ENCODE results near the gene SLC6A19.

SLC6A19 gene

DNA sequence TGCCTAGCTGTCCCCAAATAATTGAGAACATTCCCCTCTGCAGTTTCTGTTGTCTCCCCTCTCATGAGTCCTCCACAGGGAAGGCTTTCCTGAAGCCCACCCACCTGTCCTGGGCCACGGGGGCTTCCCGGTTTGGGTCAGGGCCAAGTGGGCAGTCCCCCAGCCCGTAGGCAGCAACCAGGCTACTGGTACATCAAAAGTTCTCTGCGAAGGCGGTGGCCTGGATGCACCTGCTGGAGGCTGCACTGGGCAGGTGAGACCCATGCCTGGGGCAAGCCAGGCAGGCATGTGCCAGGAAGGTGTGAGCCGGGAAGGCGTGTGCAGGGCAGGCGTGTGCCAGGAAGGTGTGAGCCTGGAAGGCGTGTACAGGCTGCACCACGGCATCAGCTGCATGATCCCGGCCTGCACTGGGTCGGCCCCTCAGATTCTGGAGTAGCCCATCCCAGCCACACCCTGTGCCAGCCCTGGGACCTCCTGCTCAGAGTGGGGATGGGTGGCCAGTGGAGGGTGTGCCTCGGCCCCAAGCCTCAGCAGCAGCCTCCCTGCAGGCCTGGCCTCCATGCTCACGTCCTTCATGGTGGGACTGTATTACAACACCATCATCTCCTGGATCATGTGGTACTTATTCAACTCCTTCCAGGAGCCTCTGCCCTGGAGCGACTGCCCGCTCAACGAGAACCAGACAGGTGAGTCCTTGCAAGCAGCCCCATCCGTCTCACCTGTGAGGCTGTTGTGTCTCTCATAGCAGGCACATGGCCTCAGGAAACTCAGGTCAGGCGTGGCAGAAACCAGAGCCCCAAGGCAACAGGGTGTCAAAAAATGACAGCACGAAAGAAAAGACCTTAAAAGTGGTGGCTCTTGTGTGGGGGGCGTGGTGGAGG lies 8.7 kb downstream of the SLC6A19 start:
- DNase-seq (ENCODE audit: low read depth): no peak

DNA sequence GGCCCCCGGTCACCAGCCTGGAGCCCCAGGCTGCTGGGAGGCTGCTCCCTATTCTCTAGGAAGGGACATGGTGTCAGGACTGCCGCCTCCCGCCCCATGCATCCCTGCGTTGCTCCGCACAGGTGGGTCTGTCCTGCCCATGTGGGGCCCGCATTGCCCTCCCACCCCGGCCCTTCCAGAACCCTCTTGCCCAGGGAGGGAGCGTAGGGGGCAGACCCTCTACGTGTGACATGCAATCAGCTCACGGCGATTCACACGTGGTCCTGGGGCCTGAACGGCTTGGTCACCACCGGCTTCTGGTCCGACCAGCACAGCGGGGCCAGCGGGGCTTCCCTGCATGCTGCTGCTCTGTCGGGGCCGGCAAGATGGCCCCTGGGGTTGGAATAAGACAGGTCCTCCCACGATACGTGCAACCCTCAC lies 9.4 kb downstream of the SLC6A19 start:
- DNase-seq (ENCODE audit: low read depth): no peak

DNA sequence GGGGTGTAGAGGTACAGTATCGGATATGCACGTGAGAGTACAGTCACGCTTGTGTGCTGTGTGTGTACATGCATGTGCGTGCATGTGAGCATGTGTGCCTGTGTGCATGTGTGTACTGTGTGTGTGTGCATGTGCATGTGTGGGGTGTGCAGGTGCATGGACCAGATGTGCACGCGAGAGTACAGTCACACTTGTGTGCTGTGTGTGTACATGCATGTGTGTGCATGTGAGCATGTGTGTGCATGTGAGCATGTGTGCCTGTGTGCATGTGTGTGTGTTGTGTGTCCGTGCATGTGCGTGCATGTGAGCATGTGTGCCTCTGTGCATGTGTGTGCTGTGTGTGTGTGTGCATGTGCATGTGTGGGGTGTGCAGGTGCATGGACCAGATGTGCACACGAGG lies 10.3 kb downstream of the SLC6A19 start:
- no peak for DNase-seq (ENCODE audit: low read depth)

DNA sequence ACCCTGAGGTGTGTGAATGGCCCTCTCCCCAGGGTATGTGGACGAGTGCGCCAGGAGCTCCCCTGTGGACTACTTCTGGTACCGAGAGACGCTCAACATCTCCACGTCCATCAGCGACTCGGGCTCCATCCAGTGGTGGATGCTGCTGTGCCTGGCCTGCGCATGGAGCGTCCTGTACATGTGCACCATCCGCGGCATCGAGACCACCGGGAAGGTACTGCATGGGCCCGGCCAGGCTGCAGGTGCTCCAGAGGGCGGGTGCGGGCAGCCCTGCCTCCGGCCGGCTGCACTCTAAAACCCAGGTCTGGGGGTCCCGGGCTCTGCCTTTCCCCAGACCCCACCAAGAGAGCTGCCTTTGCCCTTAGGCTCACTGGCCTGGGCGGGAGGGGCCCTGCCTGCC lies 10.9 kb downstream of the SLC6A19 start:
- DNase-seq (ENCODE audit: low read depth): no peak

DNA sequence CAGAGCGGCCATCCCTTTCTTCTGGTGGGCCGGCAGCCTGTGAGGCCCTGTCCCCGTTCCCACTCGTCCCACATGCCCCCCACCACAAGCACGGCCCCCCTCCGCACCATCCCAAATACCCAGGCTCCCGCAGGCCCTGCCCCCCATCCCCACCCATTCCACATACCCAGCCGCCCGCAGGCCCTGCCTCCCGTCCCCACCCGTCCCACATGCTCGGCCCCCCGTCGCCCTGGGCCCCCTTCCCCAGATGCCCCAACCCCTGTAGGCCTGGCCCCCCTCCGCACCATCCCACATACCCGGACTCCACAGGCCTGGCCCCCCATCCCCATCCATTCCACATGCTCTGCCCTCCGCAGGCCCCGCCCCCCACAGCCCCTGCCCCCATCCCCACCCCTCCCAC lies 11.5 kb downstream of the SLC6A19 start:
- no peak for DNase-seq (ENCODE audit: low read depth)

DNA sequence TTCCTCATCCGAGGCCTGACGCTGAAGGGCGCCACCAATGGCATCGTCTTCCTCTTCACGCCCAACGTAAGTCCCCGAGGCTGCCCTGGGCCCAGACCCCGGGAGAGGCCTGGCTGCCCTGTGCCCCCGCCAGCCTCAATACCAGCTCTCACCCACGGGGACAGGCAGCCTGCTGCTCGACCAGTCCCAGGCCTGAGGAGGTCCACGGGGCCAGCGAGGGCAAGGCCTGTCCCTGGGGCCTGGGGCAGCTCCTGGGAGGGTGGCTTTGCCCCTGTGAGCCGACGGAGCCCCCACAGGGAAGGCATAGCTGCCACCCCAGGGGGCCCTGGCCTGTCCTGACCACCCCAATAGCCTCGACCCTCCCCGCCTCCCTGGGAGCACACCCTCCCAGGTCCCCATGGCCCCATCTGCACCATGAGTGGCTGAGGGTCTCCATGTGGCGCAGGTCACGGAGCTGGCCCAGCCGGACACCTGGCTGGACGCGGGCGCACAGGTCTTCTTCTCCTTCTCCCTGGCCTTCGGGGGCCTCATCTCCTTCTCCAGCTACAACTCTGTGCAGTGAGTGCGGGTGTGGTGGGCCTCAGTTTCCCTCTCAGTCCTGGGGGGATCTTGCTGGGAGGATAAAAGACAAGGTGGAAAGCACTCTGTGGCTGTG lies 12.2 kb downstream of the SLC6A19 start:
- DNase-seq (ENCODE audit: low read depth): no peak

DNA sequence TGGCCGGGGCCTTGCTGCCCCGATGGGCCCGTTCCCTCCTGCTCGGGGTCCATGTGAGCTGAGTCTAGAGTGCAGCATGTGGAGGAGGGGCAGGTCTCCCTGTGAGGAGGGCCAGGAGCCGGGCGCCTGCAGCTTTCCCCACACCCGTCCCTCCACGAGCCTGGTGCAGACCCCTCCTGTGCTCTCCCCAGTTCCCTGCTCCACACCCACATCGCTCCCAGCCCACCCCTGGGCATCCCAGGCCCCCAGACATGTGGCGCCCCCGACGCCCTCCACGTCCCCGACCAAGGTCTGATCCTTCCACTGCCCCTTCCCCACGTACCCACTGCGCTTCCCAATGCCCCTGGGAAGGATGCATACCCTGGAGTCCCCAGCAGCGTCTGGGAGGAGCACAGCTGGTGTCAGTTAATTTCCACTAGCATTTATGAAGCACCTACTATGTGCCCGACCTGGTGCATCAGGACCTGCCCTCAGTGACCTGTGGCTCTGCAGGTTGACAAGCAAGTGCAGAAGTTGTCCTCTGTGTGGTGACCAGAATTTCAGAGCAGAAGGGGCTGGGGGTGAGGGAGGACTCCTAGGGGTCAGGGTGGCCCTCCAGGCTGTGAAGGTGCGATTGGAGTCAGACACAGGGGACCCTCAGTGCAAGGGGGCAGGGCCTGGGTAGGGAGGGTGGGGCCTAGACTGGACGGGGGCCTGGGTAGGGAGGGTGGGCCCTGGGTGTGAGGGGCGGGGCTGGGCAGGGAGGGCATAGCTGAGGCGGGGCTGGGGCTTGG lies 13.0 kb downstream of the SLC6A19 start:
- no peak for DNase-seq (ENCODE audit: low read depth)

DNA sequence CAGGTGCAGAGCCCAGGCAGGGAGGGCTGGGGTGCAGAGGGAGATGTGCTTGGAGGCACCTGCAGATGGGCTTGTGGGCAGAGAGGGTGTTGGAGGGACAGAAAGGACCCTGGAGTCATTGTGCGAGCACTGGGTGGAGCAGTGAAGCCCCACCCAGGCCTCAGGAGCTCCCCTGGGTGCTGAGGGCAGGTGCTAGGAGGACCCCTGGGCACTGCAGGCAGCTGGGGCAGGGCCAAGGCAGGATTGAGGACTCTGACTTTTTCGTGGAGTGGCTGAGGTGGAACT lies 13.5 kb downstream of the SLC6A19 start:
- no peak for DNase-seq (ENCODE audit: low read depth)

DNA sequence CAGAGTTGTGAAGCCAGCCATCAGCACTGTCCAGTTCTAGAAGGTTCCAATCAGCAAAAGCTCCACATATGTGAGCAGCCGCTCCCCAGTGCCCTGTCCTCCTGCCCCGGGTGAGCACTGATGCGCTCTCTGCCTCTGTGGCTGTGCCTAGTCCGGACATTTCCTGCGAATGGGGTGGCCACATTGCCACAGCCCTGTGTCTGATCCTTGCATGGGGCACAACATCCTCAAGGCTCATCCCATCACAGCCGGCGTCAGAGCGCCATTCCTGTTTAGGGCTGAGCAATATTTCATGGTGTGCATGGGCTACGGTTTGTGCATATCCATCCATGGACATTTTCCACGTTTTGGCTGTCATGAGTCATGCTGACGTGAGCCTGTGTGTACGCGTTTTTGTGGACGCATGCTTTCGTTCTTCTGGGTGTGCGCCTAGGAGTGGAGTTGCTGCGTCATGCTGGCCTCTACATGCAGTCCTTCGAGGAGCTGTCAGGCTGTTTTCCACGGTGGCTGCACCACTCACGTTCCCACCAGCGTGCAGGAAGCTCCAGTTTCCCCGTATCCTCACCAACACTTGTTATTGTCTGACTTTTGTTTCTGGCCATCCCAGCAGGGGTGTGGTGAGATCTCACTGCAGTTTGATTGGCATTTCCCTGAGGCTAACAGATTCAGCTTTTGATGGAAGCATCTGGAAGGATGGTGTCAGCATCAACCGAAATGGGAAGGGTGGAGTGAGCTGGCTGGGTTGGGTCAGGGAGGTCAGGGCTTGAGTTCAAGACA lies 14.1 kb downstream of the SLC6A19 start:
- no peak for DNase-seq (ENCODE audit: low read depth)

DNA sequence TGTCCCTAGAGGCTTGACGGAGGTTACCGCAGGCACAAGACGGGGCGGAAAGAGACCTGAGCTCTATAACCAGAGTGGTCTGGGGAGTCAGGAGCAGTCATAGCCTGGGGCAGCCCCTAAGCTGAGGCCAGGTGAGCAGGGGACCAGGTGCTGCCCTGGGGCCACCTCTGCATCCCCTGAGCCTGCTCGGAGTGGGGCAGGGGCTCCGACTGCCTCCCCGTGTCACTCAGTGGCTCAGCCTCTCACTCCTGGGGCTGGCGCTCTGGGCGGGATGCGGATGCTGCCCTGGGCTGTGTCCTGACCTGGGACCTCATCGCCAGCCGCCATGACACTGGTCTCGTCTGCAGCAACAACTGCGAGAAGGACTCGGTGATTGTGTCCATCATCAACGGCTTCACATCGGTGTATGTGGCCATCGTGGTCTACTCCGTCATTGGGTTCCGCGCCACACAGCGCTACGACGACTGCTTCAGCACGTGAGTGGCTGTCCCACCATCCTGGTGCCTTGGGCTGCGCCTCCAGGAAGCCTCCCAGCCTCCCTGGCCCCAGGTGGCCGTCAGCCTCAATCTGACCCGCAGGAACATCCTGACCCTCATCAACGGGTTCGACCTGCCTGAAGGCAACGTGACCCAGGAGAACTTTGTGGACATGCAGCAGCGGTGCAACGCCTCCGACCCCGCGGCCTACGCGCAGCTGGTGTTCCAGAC lies 15.0 kb downstream of the SLC6A19 start:
- DNase-seq (ENCODE audit: low read depth): no peak

DNA sequence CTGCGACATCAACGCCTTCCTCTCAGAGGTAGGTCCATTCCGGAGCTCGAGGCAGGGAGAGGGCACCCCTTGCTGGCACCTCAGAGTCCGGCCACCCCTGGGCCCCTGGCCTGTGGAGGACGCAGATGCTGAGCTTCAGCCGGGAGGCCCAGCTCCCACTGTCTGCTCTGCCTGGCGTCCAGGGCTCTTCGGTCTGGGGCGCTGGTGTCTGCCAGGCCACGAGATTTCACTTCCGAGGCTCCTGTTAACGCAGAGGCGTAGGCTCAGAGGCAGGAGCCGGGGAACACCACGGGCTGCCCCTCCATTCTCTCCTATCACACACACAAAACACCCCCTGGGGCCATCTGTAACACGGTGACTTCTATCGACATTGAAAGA lies 15.5 kb downstream of the SLC6A19 start:
- no peak for DNase-seq (ENCODE audit: low read depth)

DNA sequence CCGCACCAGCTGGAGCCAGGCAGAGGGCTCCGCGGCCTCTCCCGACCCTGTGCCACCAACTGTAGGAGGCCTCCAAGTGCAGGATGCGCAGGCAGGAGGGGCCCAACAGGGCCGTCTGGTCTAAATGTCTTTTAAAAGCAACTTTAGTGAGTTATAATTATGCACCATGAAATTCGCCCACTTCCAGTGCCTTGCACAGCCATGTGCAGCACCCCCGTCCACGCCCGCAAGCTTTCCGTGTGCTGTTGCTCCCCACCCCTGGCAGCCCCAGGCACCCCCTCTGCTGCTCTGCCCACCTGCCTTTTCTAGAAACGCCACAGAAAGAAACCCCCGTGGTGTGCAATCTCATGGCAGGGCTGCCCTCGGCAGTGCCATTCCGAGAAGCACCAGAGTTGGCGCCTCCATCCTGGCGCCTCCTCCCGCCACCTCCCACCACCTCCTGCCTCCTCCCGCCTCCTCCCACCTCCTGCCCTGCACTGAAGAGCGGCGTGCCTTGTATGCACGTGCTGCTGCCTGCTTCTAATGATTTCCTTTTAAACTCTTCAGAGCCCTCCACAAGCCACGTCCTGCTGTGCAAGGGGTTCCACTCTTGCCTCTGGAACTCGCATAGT lies 16.3 kb downstream of the SLC6A19 start:
- DNase-seq (ENCODE audit: low read depth): no peak

DNA sequence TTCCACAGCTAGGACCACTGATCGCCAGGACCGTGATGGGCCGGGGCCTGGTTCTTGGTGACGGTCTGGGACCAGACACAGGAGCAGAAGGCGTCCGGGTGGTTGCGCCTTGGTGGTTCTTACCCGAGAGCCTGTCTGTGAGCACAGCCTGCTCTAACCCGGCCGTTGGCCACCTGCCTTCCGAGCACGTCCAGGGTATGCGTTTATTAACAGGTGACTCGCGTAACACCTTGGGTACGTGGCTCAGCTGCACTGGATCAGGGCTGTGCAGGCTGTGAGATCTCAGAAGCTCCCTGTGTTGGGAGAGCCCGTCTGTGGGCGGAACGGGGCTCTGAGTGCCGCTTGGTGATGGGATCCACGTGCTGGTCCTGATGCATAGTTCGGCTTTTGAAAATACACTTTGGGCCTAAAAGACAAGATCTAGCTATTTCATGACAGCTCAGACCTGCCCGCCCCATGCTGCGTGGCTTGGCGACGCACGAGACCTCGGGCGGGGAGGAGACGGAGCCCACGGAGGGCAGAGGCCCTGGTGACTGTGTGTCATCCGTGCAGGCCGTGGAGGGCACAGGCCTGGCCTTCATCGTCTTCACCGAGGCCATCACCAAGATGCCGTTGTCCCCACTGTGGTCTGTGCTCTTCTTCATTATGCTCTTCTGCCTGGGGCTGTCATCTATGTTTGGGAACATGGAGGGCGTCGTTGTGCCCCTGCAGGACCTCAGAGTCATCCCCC lies 17.1 kb downstream of the SLC6A19 start:
- DNase-seq (ENCODE audit: low read depth): no peak

DNA sequence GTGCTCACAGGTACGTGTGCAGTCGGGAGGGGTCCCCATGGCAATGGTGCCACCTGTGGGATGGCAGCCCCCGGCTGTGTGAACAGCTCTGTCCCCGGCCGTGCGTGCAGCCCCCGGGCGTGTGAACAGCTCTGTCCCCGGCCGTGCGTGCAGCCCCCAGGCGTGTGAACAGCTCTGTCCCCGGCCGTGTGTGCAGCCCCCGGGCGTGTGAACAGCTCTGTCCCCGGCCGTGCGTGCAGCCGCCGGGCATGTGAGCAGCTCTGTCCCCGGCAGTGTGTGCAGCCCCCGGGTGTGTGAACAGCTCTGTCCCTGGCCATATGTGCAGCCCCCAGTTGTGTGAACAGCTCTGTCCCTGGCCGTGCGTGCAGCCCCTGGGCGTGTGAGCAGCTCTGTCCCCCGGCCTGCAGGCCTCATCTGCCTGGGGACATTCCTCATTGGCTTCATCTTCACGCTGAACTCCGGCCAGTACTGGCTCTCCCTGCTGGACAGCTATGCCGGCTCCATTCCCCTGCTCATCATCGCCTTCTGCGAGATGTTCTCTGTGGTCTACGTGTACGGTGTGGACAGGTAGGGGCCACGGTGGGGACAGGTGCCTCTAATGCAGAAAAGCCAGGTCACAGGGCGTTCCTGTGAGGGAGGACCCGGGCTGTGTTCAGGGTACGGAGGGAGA lies 17.8 kb downstream of the SLC6A19 start:
- DNase-seq (ENCODE audit: low read depth): no peak

DNA sequence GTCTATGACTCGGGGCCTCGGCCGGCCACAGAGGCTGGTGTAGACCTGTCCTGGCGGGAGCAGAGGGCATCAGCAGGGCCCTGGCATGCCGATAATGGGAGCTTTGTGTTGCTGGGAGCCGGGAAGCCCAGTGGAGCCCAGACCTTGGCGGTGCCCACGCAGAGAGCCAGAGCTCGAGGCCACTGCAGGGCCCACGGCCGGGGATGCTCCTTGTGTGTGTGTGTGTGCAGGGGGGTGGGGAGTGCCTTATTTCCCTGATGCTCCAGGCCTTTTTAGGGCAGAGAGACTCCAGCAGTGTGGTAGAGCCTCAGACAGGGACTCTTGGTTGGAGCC lies 18.3 kb downstream of the SLC6A19 start:
- no peak for DNase-seq (ENCODE audit: low read depth)

DNA sequence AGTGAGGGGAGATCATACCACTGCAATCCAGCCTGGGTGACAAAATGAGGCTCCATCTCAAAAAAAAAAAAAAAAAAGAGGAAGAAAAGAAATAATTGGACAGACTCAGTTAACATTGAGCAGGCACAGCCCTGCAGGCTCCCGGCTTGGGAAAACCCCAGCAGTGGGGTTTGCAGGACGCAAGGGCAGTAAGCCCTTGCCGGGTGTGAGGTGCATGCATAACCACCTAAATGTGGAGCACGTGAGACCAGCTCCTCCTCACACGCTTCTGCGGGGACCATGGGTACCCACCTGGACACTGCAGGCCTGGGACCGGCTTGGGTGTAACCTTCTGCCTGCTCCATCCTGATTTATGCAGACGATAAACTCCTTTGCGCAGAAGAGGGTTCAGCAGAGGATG lies 19.0 kb downstream of the SLC6A19 start:
- no peak for DNase-seq (ENCODE audit: low read depth)

DNA sequence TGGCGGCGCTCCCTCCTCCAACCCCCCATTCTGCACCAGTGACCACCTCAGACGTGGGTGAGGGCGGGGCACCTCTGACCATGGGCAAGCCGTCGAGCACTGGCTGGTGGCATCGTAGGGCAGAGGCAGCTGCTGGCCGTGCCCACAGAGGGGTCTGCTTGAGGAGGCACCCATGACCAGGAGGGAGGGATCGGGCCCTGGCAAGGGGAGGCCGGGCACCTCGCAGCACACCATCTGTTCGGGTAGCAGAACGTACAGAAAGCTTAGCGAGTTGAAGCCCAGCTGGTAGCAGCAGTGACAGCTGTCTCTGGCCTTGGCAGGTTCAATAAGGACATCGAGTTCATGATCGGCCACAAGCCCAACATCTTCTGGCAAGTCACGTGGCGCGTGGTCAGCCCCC lies 19.4 kb downstream of the SLC6A19 start:
- no peak for DNase-seq (ENCODE audit: low read depth)

DNA sequence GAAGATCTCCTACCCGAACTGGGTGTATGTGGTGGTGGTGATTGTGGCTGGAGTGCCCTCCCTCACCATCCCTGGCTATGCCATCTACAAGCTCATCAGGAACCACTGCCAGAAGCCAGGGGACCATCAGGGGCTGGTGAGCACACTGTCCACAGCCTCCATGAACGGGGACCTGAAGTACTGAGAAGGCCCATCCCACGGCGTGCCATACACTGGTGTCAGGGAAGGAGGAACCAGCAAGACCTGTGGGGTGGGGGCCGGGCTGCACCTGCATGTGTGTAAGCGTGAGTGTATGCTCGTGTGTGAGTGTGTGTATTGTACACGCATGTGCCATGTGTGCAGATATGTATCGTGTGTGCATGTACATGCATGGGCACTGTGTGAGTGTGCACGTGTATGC lies 20.3 kb downstream of the SLC6A19 start:
- DNase-seq (ENCODE audit: low read depth): no peak

DNA sequence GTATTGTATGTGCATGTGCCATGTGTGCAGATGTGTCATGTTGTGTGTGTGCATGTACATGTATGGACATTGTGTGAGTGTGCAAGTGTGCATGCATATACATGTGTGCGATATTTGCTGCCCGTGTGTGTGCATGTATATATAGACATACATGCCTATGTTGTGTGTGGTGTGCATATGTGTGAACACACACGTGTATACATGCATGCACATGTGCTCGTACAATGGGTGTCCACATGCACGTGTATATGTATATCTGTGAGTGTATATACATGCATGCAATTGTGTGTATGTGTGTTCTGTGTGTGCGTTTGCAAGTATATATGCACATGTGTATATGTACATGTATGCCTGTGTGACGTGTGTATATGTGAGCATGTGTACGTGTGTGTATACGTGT lies 20.8 kb downstream of the SLC6A19 start:
- DNase-seq (ENCODE audit: low read depth): no peak

DNA sequence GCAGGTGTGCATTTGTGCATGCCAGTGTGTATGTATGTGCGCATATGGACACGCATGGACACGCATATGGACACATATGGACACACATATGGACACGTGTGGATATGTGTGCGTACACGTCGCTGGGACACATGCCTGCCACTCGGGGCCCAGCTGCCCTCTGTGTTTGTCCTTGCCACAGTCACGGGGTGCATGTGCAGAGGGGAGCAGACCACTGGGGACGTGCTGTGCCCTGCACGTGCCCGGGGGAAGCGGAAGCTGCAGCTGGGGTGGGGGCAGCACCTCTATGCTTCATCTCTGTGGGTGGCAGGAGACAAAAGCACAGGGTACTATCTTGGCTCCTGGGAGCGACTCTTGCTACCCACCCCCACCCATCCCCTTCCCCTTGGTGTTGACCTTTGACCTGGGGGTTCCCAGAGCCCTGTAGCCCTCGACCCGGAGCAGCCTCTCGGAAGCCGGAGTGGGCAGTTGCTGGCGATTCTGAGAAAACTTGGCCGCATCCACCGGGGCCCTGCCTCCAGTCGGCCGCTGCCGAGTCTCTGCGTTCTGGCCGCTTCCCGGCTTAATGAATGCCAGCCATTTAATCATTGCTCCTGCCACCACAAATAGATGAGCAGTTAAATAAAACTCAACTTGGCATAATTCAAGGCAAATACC lies 21.4 kb downstream of the SLC6A19 start:
- DNase-seq (ENCODE audit: low read depth): no peak
